Left lung (tissue), 10 donors: Measurements from ENCODE around the gene MDH1. TPM values are rescaled to one million over a fixed set of nuclear protein-coding genes. Genes with fewer than 3 reads are reported as not detected.
"Not testable (repeated sequence)": the region's sequence is repeated elsewhere in the genome, so short reads cannot be mapped to it uniquely, and the experiment has no call there.

ENCODE experiments used
- ATAC-seq: fragments of 200-7000 bp; cut with Tn5 transposase; one replicate; pipeline ENCODE4 v1.9.1; 2020; ENCODE audit warnings: moderate library complexity
- DNase-seq, 4 donors: peaks; one replicate each; pipeline ENCODE4 v3.0.0-alpha.2; 2013 to 2020
- H3K27ac ChIP-seq, 2 donors: fragments of 200-600 bp; sonication (generic) in 1 of 2; one replicate each; pipeline versions ENCODE4 v1.5.0 to v1.8.0; 2020 to 2021
- H3K27me3 ChIP-seq, 2 donors: fragments of 200-600 bp; sonication (generic) in 1 of 2; one replicate each; pipeline versions ENCODE4 v1.5.0 to v1.8.0; 2020 to 2021
- H3K36me3 ChIP-seq, 2 donors: fragments of 200-600 bp; sonication (generic) in 1 of 2; one replicate each; pipeline versions ENCODE4 v1.5.0 to v1.8.0; 2020 to 2021
- H3K4me1 ChIP-seq, 2 donors: fragments of 200-600 bp; one replicate each; pipeline ENCODE4 v1.8.0; 2021
- H3K4me3 ChIP-seq, 2 donors: fragments of 200-600 bp; sonication (generic) in 1 of 2; one replicate each; pipeline versions ENCODE4 v1.5.0 to v1.8.0; 2020 to 2021; ENCODE audit warnings: mild to moderate bottlenecking in 1 of 2
- H3K9me3 ChIP-seq, 2 donors: fragments of 200-600 bp; sonication (generic) in 1 of 2; one replicate each; pipeline versions ENCODE4 v1.5.0 to v1.8.0; 2020 to 2021
- CTCF ChIP-seq, 2 donors: fragments of 200-600 bp; sonication (generic) in 1 of 2; IDR thresholded peaks; one replicate each; pipeline versions ENCODE4 v1.5.0 to v1.8.0; 2021; ENCODE audit warnings: antibody characterized with exemption in 2 of 2
- intact Hi-C, 2 donors: fragments of 100-400 bp; cut with DNase I; formaldehyde crosslinking; loops; one replicate each; pipeline versions ENCODE4 v1.11.2 to v1.14.2; 2022
- polyA plus RNA-seq, 6 donors: library from polyadenylated mRNA; unstranded; fragments of 120-200 nt; gene quantifications; one replicate each; pipeline ENCODE4 v1.2.1, GENCODE V29; 2013; ENCODE audit not compliant: insufficient read length in 6 of 6
- total RNA-seq, 2 donors: library from RNA; stranded (reverse); fragmentation: NEBNext Ultra II Directional; extraction: Animal tissue kit (Norgen Biotek cat#: 25700); gene quantifications; one replicate each; pipeline ENCODE4 v1.2.1, GENCODE V29; 2021
- donor health status: DM: no; HTN: yes; CAD: no.
- donor health status: DM: no; HTN: no; CAD: no.

MDH1 gene
- total and polyA plus RNA-seq, 8 donors: 129 to 229 (median 191) TPM

GRCh38 chr2:63562751-63563150, 26.0 kb upstream of the MDH1 start:
- DNase-seq (no peak), ATAC-seq (no peak)
- TF ChIP-seq CTCF (IDR thresholded peaks at IDR 0.05): no peak
- H3K4me1 ChIP-seq: no peaks in the 10 kb centered on the region
- no peaks in the 10 kb centered on the region for H3K36me3 ChIP-seq
- H3K27ac ChIP-seq: no peak overlapping the region
- H3K27me3 ChIP-seq: no peaks in the 10 kb centered on the region
- no peak overlapping the region for H3K4me3 ChIP-seq
- H3K9me3 ChIP-seq: peaks cover 0 to 41% of the 10 kb centered on the region in 2 donors
- intact Hi-C loops: no loop called here

- Histone ChIP-seq H3K9me3 (peaks cover 0 to 40% of the 10 kb centered on the region in 2 donors), H3K27ac (no peak overlapping the region), H3K4me3 (no peak overlapping the region), H3K27me3 (no peaks in the 10 kb centered on the region), H3K4me1 (no peaks in the 10 kb centered on the region), H3K36me3 (no peaks in the 10 kb centered on the region)
- no peak for DNase-seq
- no peak for TF ChIP-seq CTCF (IDR thresholded peaks at IDR 0.05)
- intact Hi-C loops: no loop called here
- ATAC-seq: no peak
Measured at GRCh38 chr2:63569740-63570139, 19.0 kb upstream of the MDH1 start.

- no peaks in the 10 kb centered on the region for H3K27me3 ChIP-seq
- no peak for ATAC-seq
- H3K9me3 ChIP-seq: peaks cover 0 to 40% of the 10 kb centered on the region in 2 donors
- intact Hi-C loops: no loop called here
- no peaks in the 10 kb centered on the region for H3K36me3 ChIP-seq
- H3K4me1 ChIP-seq: no peaks in the 10 kb centered on the region
- no peak overlapping the region for H3K4me3 ChIP-seq
- H3K27ac ChIP-seq: no peak overlapping the region
- DNase-seq: no peak
- no peak for TF ChIP-seq CTCF (IDR thresholded peaks at IDR 0.05)
Measured at GRCh38 chr2:63571291-63571690, 17.5 kb upstream of the MDH1 start.

- Histone ChIP-seq H3K4me1 (no peaks in the 10 kb centered on the region), H3K27ac (no peak overlapping the region), H3K4me3 (no peak overlapping the region), H3K36me3 (no peaks in the 10 kb centered on the region), H3K27me3 (no peaks in the 10 kb centered on the region), H3K9me3 (peaks cover 0 to 36% of the 10 kb centered on the region in 2 donors)
- intact Hi-C loops: no loop called here
- no peak for DNase-seq
- TF ChIP-seq CTCF (IDR thresholded peaks at IDR 0.05): no peak
- ATAC-seq: no peak
Measured at GRCh38 chr2:63572001-63572400, 16.8 kb upstream of the MDH1 start.

GRCh38 chr2:63573026-63573425, 15.7 kb upstream of the MDH1 start:
- intact Hi-C loops, H3K4me1 ChIP-seq, ATAC-seq, DNase-seq, H3K27me3 ChIP-seq, H3K27ac ChIP-seq, H3K4me3 ChIP-seq, H3K36me3 ChIP-seq: not testable (repeated sequence)
- peaks cover 0 to 27% of the 10 kb centered on the region in 2 donors for H3K9me3 ChIP-seq

- H3K36me3 ChIP-seq, DNase-seq, ATAC-seq, intact Hi-C loops, H3K4me1 ChIP-seq, H3K27me3 ChIP-seq, H3K27ac ChIP-seq, H3K4me3 ChIP-seq: not testable (repeated sequence)
- H3K9me3 ChIP-seq: peaks cover 0 to 19% of the 10 kb centered on the region in 2 donors
Measured at GRCh38 chr2:63573726-63574345, 14.9 kb upstream of the MDH1 start.
